Adrenal gland (tissue), 12 donors: ENCODE measurements around the gene KDM2A. TPM values are rescaled to one million over a fixed set of nuclear protein-coding genes. Genes with fewer than 3 reads are reported as not detected.

Experiments used
- DNase-seq, 7 donors: peaks; one replicate each; pipeline ENCODE4 v3.0.0-alpha.2; 2019 to 2020
- H3K27ac ChIP-seq, 5 donors: fragments of 200-600 bp; sonication (generic) in 4 of 5; 1 replicate in 3 of 5; 2 replicates in 2 of 5; pipeline versions ENCODE4 v1.5.1 to v1.8.0; 2016 to 2020; ENCODE audit warnings: mild to moderate bottlenecking in 1 of 5
- H3K27me3 ChIP-seq: fragments of 200-600 bp; 2 replicates; pipeline ENCODE4 v1.8.0; 2021
- H3K36me3 ChIP-seq, 2 donors: fragments of 200-600 bp; replicated peaks in 1 of 2; 1 replicate in 1 of 2; 2 replicates in 1 of 2; pipeline versions ENCODE4 v1.5.1 to v1.8.0; 2018 to 2022
- H3K4me1 ChIP-seq, 2 donors: fragments of 200-600 bp; replicated peaks in 1 of 2; 1 replicate in 1 of 2; 2 replicates in 1 of 2; pipeline versions ENCODE4 v1.5.1 to v1.8.0; 2018 to 2021
- H3K4me3 ChIP-seq, 4 donors: fragments of 200-600 bp; sonication (generic) in 3 of 4; one replicate each; pipeline ENCODE4 v1.5.1; 2016 to 2018
- H3K9me3 ChIP-seq, 3 donors: fragments of 200-600 bp; sonication (generic) in 1 of 3; replicated peaks in 1 of 3; 1 replicate in 2 of 3; 2 replicates in 1 of 3; pipeline versions ENCODE4 v1.5.1 to v1.8.0; 2016 to 2021
- POLR2A ChIP-seq, 2 donors: fragments of 450-650 bp; IDR thresholded peaks; one replicate each; pipeline ENCODE4 v1.6.1; 2017; ENCODE audit warnings: antibody characterized with exemption in 2 of 2, mild to moderate bottlenecking in 2 of 2, moderate library complexity in 1 of 2
- WGBS, 4 donors: extraction: QIAGEN DNeasy Blood & Tissue Kit in 2 of 4; methylation state at CpG; one replicate each; pipeline versions ENCODE4 v1.1.5 to v1.1.7; 2013 to 2017; 5-methylcytosine and 5-hydroxymethylcytosine counted together
- intact Hi-C, 2 donors: fragments of 100-400 bp; cut with DNase I; formaldehyde crosslinking; loops; one replicate each; pipeline versions ENCODE4 v1.14.1 to v1.15.0; 2022 to 2023
- polyA plus RNA-seq, 3 donors: library from polyadenylated mRNA; stranded (reverse); fragments of 200-250 nt in 2 of 3; fragments of 350-450 nt in 1 of 3; fragmentation: Illumina TruSeq in 1 of 3; extraction: RNeasy Lipid Tissue Mini Kit (QIAGEN cat#74804) in 1 of 3; gene quantifications; one replicate each; pipeline ENCODE4 v1.2.3, GENCODE V29; 2013 to 2014
- total RNA-seq, 9 donors: library from RNA; depleted of rRNA in 4 of 9; stranded (reverse); fragments of >200 nt in 4 of 9; fragments of 120-200 nt in 1 of 9; fragmentation: NEBNext Ultra II Directional in 1 of 9; extraction: Animal tissue kit (Norgen Biotek cat#: 25700) in 1 of 9; gene quantifications; one replicate each; pipeline versions ENCODE4 v1.1.0 to v1.2.4, GENCODE V29; 2013 to 2023
- TF ChIP-seq, protein P1 (sequence below), 6 experiments: fragments of 450-650 bp in 4 of 6; fragments of 200-600 bp in 2 of 6; sonication (generic) in 1 of 6; IDR thresholded peaks; 1 replicate in 5 of 6; 2 replicates in 1 of 6; pipeline versions ENCODE4 v1.5.1 to v1.8.0; 2016 to 2021; ENCODE audit warnings: antibody characterized with exemption in 6 of 6, mild to moderate bottlenecking in 2 of 6, moderate library complexity in 1 of 6
- donor health status: healthy with polysubstance abuse.
- donor health status: Bipolar disorder and iron deficiency.
- donor health status: DM: yes; HTN: yes; CAD: no.
- donor health status: DM: no; HTN: no; CAD: no.
- donor health status: DM: no; HTN: no; CAD: no.
- donor health status: DM: yes; HTN: yes; CAD: no.

The KDM2A gene
- total and polyA plus RNA-seq, 12 donors, result 30.6 to 65.3 (median 45.7) TPM

DNA sequence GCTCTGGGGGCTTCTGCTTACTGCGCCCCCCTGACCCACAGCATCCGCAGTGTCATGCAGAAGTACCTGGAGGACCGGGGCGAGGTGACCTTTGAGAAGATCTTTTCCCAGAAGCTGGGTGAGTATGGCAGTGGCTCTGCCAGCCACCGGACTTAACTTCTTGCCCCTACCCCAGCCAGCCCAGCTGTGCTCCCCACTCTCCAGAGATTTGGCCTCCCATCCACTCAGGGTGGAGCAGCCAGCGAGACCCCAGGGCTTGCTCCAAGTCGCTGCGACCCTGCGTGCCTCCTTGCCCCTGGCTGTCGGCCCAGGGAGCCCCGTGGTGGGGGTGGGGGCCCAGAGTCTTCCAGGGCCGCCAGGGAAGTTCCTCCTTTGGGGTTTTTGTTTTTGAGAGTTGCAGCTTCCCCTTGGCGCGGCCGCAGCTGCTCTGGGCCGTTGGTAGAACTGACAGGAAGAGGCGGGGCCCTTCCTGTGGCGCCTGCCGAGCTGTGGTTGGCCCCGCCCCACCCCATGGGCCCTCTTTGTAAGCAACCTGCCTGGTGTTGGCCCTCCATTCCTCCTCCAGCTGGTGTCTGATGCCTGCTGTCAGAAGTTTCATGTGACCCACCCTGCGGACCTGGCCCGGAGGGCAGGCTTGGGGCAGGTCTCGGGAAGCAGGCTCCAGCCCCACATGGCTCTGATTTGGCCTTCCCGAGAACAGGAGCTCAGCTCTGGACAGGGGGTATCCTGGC, 158.3 kb downstream of the KDM2A start:
- no peak for TF ChIP-seq POLR2A (IDR thresholded peaks at IDR 0.05)
- TF ChIP-seq, protein P1, sequence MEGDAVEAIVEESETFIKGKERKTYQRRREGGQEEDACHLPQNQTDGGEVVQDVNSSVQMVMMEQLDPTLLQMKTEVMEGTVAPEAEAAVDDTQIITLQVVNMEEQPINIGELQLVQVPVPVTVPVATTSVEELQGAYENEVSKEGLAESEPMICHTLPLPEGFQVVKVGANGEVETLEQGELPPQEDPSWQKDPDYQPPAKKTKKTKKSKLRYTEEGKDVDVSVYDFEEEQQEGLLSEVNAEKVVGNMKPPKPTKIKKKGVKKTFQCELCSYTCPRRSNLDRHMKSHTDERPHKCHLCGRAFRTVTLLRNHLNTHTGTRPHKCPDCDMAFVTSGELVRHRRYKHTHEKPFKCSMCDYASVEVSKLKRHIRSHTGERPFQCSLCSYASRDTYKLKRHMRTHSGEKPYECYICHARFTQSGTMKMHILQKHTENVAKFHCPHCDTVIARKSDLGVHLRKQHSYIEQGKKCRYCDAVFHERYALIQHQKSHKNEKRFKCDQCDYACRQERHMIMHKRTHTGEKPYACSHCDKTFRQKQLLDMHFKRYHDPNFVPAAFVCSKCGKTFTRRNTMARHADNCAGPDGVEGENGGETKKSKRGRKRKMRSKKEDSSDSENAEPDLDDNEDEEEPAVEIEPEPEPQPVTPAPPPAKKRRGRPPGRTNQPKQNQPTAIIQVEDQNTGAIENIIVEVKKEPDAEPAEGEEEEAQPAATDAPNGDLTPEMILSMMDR (IDR thresholded peaks at IDR 0.05), result no peak
- H3K27ac ChIP-seq, result peak overlapping the region; percentile 19 to 89 (median 64)
- no peak overlapping the region for H3K4me3 ChIP-seq
- H3K36me3 ChIP-seq, result peaks cover 0 to 38% of the 10 kb centered on the region in 2 donors
- no peaks in the 10 kb centered on the region for H3K27me3 ChIP-seq
- H3K9me3 ChIP-seq, result no peaks in the 10 kb centered on the region
- H3K4me1 ChIP-seq, result peaks cover 48 to 72% of the 10 kb centered on the region in 2 donors
- 46 to 72% (median 54%) methylated on average over 6 to 24 of the region's 24 CpGs for WGBS, 4 donors
- DNase-seq, result peak; percentile 70 to 90 (median 82)
- intact Hi-C loops, result no loop called here

DNA sequence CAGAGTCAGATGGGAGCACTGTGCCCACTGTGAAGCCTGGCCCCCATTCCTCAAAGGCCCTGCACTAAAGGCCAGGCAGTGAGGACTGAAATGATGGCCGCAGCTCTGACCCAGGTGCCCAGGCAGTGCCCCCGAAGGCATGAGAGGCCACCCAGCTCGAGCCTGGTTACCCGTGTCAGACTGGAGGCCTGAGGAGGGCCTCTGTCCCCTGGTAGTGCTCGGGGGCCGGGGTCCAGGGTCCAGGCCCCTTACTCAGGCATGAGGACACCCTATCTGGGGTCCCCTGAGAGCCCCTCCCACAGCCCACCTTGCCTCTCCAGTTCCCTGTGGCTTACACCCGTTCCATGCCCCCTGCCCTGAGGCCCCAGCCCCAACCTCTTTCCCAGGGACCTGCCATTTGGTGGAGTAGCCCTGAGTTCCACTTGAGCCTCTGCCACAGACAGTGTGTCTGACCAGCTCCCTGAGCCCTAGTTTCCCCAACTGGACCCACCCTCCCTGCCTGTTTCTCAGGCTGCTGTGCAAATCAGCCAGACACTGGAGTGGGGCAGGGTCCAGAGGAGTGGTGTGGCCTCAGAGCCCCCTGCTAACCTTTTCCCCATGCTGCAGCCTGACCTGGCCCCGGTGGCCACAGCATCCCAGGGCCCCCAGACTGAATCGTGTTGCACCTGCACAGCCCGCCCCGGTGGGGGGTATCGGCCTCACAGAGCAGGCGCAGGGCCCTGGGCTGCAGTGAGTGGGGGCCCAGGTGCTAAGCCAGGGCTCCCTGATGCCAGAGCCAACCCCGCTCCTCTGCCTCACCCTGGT, 159.3 kb downstream of the KDM2A start:
- TF ChIP-seq, protein P1 (IDR thresholded peaks at IDR 0.05), result no peak
- no peak for TF ChIP-seq POLR2A (IDR thresholded peaks at IDR 0.05)
- Histone ChIP-seq H3K36me3 (peaks cover 0 to 47% of the 10 kb centered on the region in 2 donors), H3K27ac (peak overlapping the region; percentile 11 to 89 (median 64)), H3K4me3 (no peak overlapping the region), H3K4me1 (peaks cover 38 to 63% of the 10 kb centered on the region in 2 donors), H3K9me3 (no peaks in the 10 kb centered on the region), H3K27me3 (no peaks in the 10 kb centered on the region)
- peak in 1 of 7 donors; percentile 7 for DNase-seq
- 83 to 91% (median 85%) methylated on average over 7 to 14 of the region's 14 CpGs for WGBS, 4 donors
- intact Hi-C loops, result no loop called here

DNA sequence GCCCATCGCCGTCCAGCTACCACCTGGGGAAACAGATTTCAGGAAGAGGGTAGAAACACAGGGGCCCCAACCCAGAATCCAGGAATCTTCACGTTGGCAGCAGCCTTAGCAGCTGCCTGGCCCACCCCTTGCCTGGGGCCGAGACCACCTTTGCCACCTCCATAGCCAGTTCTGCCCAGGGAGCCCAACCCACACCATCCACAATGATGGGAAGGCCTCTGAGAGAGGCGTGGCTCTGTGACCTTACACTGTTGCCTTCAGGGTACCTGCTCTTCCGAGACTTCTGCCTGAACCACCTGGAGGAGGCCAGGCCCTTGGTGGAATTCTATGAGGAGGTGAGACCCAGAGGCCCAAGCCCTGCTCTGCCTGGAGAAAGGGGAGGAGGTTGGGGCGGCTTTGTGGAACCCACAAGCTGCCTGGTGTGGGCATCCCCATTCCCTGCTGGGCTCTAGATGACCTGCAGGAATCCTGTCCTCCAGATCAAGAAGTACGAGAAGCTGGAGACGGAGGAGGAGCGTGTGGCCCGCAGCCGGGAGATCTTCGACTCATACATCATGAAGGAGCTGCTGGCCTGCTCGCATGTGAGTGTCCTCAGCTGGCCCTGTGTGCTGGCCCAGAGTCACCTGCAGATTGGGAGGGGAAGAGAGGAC, 160.0 kb downstream of the KDM2A start:
- Histone ChIP-seq H3K9me3 (no peaks in the 10 kb centered on the region), H3K4me3 (no peak overlapping the region), H3K36me3 (peaks cover 0 to 55% of the 10 kb centered on the region in 2 donors), H3K27me3 (no peaks in the 10 kb centered on the region), H3K27ac (peak overlapping the region in 2 of 5 donors; percentile 80 to 89), H3K4me1 (peaks cover 31 to 55% of the 10 kb centered on the region in 2 donors)
- DNase-seq, result peak in 1 of 7 donors; percentile 7
- intact Hi-C loops, result no loop called here
- 79 to 89% (median 82%) methylated on average over 3 to 14 of the region's 14 CpGs for WGBS, 4 donors
- no peak for TF ChIP-seq POLR2A (IDR thresholded peaks at IDR 0.05)
- TF ChIP-seq, protein P1 (IDR thresholded peaks at IDR 0.05), result no peak
